HS-5 (cell line): ENCODE measurements around the gene NEAT1.

ENCODE experiments used
- DNase-seq: peaks from one replicate; pipeline ENCODE4 v3.0.0-alpha.2; 2012; ENCODE audit warnings: low read depth

Gene NEAT1

DNA sequence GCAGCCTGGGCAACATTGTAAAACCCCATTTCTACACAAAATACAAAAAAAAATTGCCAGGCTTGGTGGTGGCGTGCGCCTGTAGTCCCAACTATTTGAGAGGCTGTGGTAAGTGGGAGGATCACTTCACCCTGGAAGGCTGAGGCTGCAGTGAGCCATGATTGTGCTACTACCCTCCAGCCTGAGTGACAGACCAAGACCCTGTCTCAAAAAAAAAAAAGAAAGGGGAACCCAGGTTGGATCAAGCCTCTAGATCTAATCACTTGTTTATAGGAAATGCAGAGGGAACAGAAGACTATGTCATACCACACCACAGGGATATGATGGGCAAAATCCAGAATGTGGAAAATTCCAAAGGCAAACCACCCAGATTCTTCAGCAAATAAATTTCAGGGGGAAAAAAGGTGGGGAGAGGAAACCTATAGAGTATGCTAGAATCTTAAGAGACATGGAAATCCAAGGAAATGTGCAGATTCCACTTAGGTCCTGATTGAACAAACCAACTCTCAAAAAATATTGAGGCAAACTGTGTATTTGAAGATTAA, 59.8 kb downstream of the NEAT1 start:
- no peak for DNase-seq

DNA sequence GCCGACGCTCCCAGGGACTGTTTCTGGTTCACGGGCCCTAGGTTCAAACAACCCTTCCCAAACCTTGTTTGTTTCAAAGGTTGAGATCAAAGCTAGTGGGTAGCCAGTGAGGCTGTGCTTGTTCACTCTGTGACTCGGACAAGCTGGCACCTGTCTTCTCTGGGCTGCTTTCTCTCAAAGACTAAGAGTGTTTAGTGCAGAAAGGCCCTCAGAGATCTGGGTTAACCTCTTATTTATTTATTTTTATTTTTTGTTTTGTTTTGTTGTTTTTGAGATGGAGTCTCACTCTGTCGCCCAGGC, 63.3 kb downstream of the NEAT1 start:
- no peak for DNase-seq

DNA sequence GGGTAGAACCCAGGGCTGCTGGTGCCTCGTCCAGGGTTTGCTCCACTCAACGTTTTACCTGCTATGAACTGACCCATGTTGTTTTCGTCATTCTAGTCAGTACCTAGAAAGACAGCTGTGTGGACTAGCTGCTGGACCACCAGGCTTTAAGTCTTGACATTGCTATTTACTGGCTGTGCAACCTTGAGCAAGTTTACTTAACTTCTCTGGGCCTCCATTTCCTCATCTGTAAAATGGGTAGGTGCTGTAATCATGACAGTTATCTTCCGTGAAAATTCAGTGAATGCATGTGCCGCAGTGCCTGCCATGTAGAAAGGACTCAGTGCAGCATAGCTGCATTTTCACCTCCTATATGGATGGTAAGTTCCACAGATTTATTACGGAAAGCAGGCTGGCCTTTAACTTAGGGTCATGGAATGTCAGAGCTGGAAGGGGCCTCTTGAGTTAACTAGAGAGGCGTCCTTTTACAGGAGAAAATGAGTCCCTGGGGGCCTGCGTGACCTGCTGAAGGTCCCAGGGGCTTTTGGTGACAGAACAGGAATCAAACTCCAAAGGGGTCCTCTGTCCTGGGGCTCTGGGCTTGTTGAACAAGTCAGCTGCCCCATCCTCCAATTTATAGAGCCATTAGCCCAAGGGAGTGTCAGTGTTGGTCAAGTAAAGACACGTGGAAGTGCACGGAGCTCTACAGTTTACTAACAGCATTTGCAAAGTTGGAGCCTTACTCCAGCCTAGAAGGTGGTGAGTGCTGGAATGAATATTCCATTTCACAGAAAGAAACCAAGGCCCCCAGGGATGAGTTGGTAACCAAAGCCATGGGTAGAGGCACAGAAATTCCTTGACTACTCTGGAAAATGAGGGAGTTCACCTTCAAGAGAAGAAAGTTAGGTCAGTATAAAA, 64.2 kb downstream of the NEAT1 start:
- no peak for DNase-seq

DNA sequence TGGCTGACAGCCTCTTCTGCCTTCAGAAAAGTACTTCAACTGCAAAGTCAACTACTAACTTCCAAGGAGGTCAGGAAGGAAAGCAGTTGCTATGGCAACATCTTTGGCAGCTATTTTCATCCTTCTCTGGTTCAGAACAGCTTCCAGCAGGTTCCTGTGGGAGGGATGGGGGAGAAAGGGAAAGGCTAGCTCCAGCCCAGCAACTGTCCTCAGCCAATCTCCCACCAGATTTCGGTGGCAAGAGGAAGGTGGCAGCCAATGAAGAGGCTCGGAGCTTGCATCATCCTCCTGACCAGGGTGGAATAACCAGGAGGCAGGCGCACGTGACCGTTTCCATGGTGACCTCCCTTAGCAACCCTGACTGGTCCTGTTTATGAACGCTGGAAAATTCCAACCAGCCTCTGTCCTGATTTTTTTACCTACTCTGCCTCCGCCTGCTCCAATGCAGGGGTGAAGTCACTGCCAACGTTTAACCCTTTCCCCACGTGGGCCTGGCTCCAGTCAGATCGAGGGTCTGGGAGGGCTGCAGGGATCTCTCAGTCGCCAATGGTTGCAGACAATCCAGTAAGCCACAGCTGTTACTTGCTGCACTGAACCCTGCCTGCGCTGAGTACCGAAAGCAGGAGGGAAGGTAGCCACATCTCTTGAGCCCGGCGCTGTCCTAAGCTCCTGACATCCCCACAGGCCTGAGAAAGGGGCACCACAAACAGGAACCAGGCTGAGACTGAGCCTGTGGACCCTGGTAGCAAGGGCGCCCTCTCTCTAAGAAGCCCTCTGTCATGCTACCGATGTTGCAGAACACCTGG, 65.1 kb downstream of the NEAT1 start:
- DNase-seq: peak; percentile 98

DNA sequence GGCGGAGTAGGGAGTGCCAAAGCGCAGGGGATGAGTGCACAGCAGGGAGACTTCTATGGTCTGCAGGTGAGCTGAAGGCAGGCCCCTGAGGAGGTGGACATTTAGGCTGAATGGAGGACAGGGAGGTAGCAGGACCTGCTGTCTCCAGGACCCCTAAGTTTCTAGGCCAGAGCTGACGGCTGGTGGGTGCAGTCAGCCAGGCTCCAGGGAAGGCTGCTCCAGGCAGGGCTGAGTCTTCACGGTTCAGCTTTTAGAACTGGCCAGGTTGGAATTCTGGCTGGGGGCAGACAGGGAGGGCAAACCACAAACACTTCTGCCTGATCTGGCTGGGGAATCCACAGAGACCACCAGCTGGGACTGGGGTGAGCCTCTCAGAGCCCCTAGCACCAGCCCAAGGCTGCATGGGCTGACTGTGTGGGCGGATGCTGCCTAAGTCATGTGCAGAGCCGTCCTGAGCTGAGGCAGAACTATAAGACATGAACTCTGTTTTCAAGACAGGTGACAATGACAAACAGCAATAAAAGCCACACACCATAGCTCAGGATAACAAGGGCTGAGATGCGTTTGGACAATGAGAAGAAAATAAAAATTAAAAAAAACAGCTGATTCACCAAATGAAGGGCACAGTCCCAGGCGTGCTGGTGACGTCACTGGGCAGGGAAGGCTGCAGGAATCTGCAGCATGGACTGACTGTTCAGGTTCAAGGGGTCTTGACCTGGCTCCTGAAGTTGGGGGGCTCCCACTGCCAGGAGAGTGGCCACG, 65.9 kb downstream of the NEAT1 start:
- DNase-seq: no peak

DNA sequence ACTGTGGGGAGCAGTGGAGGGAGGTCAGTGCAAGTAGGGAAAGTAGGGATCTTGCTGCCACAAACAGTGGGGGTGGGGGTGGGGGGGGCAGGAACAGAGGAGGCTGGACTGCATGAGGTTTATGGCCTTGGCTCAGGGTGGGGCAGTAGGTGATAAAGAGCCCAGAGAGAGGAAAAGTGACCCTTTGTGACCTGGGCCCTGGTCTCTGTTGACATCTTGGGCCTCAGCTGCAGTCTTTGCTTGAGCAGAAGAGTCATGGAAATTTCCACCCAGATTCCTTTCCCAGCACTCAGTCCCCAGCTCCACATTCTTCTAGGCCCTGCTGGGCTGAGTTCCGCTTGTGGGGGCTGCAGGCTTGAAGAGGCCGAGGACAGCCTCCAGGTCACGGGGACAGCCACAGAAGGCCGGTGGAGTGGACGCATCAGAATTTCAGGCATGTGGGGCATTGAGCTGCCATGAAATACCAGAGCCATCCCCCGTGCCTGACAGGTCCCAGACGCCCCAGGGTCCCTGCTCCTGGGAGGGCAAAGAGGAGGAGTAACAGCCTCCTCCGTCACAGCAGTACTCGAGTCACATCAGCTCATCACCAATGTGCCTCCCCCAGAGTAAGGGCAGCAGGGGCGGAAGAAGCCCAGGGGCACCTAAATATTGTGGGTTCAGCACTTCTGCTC, 66.6 kb downstream of the NEAT1 start:
- DNase-seq: no peak

DNA sequence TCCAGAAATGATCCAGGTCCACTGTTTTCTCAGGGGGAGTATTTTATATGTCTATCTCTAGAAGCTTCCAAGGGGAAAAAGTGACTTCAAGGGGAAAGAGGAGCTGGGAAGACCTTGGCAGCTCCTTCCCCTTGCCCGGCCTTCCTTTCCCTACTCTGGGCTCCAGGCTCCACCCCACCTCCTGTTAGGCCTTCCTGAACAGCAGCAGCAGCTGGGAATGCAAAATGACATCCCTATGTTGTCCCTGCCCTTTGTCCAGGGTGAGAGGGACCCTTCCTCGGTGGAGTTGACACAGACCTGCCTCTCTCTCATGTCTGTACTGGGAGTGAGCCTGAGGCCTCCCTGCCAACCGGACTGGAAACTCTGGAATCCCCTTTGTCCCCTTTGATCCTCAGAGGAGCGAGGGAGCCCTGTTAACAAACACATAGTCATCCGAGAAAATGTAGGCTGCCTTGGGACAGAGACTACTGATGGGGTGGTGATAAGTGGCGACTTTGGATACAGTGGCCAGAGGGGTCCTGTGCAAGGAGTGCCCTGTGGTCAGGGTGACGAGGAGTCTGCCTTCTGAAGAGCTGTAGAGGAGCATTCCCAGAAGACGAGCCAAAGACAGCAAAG, 67.2 kb downstream of the NEAT1 start:
- DNase-seq: no peak

DNA sequence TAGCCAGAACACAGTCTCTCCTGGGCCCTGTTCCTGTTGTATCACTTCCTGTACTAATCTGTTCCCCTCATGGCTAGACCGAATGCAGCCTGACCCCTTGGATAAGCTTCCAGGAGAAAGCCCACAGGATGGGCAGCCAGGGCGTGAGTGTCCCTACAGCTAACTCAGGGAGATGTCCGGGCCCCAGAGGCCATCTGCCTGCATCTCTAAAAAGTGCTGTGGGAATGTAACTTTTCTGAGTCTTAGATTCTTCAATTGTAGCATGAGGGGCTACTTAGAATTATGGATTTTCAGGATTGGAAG, 68.5 kb downstream of the NEAT1 start:
- no peak for DNase-seq

DNA sequence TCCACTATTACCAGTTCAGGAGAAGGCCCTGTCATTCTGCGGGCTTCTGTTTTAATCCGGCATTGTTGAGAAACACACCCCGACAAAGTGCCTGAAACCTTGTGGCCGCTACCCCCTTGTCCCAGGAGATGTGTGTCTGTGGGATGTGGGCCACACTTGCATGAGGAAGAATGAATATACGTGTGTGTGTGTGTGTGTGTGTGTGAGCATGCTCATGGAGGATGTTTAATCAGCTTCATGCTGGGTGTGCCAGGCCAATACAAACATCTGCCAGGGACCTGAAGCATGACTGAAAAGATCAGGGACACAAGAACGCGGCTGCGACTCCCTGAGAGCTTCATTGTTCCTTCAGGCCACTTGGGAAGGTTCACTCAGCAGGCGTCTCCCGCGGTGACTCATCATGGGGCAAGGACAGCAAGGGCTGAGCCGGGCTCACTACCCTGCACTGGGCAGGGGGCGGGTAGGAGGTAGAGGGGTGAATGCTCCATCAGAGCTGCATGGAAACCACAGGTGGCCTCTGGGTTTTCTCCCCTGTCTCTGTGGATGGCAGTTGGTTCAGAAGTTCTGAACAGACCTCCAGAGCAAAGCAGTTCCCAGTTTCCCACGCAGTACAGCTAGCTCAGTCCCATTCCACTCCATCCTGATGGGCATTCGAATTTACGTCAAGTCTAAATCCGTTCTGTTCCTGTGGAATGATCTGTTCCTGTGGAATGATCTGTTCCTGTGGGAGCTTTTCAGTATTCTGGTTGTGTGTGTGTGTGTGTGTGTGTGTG, 69.2 kb downstream of the NEAT1 start:
- DNase-seq: peak; percentile 58

DNA sequence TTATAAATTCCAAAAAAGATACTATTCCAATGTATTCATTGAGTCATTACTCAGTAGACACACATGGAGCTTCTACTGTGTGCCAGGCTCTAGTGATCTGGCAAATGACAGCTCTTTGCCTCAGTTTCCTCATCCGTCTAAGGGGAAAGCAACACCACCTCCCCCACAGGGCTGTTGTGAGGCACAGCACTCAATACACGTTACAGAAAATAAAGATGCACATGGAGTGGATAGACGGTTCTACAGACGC, 69.7 kb downstream of the NEAT1 start:
- DNase-seq: no peak

DNA sequence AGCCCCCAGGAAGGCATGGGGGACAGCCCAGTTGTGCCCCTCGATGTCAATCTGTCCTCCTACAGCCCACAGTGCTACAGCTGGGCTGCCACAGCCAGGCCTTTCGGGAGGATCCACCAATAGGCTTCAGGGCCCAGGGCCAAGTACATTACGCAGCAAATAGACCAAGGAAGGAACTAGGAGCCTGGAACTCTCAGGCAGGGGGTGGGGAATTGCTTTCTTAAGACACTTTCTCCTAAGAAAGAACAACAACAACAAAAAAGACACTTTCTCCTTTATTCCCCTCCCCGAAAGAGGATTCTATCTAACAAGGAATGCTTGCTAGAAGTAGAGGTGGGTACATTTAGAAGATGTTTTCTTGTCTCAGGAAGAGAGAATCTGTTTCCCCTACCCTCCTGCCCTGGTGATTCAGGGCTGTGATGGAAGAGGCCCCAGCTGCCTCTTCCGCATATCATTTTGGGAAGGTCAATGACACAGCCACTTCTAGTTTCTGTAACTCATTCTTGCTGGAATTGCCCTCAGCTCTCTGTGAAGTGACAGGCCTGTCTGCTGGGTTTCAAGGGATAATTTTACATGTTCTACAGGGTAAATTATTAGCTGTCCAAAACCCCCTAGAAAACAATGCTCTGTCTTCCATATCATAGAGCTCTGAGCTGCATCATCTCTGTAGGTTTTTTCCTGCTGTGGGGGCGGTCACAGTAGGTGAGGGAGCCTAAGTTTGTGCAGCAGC, 70.2 kb downstream of the NEAT1 start:
- peak; percentile 74 for DNase-seq

DNA sequence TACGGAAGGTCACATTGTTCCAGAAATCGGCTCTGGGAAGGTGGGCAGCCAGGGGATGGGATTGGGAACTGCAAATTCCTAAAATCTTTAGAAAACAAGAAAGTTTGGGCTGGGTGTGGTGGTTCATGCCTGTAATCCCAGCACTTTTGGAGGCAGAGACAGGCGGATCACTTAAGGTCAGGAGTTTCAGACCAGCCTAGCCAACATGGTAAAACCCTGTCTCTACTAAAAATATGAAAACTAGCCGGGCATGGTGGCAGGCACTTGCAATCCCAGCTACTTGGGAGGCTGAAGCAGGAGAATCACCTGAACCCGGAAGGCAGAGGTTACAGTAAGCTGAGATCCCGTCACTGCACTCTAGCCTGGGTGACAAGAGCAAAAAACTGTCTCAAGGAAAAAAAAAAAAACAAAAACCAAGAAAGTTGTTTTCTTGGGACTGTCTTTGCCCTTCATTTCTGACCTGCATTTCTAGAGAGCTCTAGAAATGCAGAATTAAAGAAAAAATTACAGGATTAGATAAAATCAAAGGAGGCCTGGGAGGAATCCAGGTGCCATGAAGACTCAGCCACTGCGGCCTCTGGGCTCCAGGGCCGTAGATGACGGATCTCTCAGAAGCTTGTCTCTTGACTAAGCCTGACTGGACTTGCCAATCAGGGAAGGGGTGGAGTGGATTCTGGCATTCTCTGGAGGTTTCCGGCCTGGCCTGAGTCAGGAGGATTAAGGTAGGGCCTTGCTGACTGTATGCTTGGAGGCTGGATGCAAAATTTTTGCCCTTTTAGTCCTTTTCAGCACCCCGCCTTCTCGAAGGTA, 71.0 kb downstream of the NEAT1 start:
- DNase-seq: peak; percentile 97
